OCI-LY3 (cell line): ENCODE data around the gene EYS.

Experiments
- H2AFZ ChIP-seq: fragments of 200-600, 300-600 bp; shearing (Covaris generic); 2 replicates; pipeline ENCODE4 v1.6.0; 2014; ENCODE audit warnings: antibody characterized with exemption, low read depth, low read length
- H3K27ac ChIP-seq: fragments of 200-600, 300-600 bp; sonication (generic); 2 replicates; pipeline ENCODE4 v1.5.1; 2014; ENCODE audit warnings: mild to moderate bottlenecking, low read length, moderate library complexity, mixed read lengths
- H3K27me3 ChIP-seq: fragments of 200-600, 300-600 bp; sonication (generic); 2 replicates; pipeline ENCODE4 v1.6.1; 2014; ENCODE audit warnings: low read depth, low read length, mixed read lengths
- H3K36me3 ChIP-seq: fragments of 200-600, 300-600 bp; sonication (generic); replicated peaks from 2 replicates; pipeline ENCODE3; 2014; ENCODE audit warnings: low read depth, low read length, mixed read lengths
- H3K4me1 ChIP-seq: fragments of 300-600, 200-600 bp; sonication (generic); 2 replicates; pipeline ENCODE4 v1.6.1; 2014; ENCODE audit warnings: low read length, mixed read lengths
- H3K4me2 ChIP-seq: fragments of 200-600, 300-600 bp; sonication (generic); 2 replicates; pipeline ENCODE4 v1.6.1; 2014; ENCODE audit warnings: low read length, mixed read lengths
- H3K4me3 ChIP-seq: fragments of 300-600, 200-600 bp; sonication (generic); 2 replicates; pipeline ENCODE4 v1.5.1; 2014; ENCODE audit warnings: antibody characterized with exemption, mild to moderate bottlenecking, low read length, moderate library complexity
- H3K79me2 ChIP-seq: fragments of 300-600, 200-600 bp; shearing (Covaris generic); 2 replicates; pipeline ENCODE4 v1.6.1; 2014; ENCODE audit warnings: mild to moderate bottlenecking, low read length, mixed read lengths
- H3K9ac ChIP-seq: fragments of 300-600, 200-600 bp; shearing (Covaris generic); 2 replicates; pipeline ENCODE4 v1.6.0; 2014; ENCODE audit warnings: mild to moderate bottlenecking, low read length, moderate library complexity
- H3K9me3 ChIP-seq: fragments of 200-600, 300-600 bp; shearing (Covaris generic); 2 replicates; pipeline ENCODE4 v1.6.1; 2014; ENCODE audit warnings: low read length, mixed read lengths; ENCODE audit not compliant: insufficient read depth
- H4K20me1 ChIP-seq: fragments of 200-600, 300-600 bp; sonication (generic); 2 replicates; pipeline ENCODE4 v1.6.1; 2016; ENCODE audit warnings: low read length, mixed read lengths; ENCODE audit not compliant: insufficient read depth
- EZH2phosphoT487 ChIP-seq: fragments of 200-600 bp; shearing (Covaris generic); IDR thresholded peaks from 2 replicates; pipeline ENCODE4 v1.6.1; 2018; ENCODE audit warnings: antibody characterized with exemption, mixed run types, low read depth
- TF ChIP-seq, protein P1 (sequence below): fragments of 200-600, 300-600 bp; sonication (generic); IDR thresholded peaks from 2 replicates; pipeline ENCODE4 v1.5.1; 2014; ENCODE audit warnings: antibody characterized with exemption, low read length, low read depth

Gene EYS

DNA sequence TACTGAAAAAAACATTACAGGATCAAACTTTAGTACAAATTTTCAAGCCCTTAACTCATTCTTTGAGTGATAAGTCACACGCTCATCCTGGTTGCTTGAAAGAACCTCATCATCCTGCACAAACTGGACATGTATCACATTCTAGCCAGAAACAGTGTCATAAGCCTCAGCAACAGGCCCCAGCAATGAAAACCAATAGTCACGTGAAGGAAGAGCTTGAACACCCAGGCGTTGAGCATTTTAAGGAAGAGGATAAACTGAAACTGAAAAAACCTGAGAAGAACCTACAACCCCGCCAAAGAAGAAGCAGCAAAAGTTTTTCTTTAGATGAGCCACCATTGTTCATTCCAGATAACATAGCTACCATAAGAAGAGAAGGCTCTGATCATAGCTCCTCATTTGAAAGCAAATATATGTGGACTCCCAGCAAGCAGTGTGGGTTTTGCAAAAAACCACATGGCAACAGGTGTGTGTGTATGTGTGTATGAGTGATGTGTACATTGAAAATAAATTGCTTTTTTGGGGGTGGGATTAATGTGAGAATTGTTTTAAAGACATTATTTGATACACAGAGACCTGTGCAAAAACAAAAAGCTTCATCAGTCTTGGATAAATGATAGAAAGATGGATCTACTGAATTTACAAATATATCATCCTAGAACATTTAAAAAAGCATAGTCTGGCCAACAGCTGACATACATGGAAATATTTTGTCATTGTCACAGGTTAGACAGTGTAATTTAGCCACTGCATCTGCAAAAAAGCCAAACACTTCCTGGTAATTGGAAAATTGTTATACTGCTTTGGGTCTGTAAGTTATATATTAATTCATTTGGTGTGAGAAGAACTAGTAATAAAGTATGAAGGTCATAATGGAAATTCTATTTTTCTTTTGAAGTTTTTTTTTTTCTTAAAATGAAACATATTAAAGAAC, 2021.3 kb downstream of the EYS start:
- H3K4me3 ChIP-seq: peak overlapping the region; percentile 49
- peak overlapping the region; percentile 78 for H3K4me2 ChIP-seq
- peak overlapping the region; percentile 67 for H3K27ac ChIP-seq
- peaks cover 22% of the 10 kb centered on the region for H3K4me1 ChIP-seq
- peaks cover 40% of the 10 kb centered on the region for H4K20me1 ChIP-seq
- no peak for TF ChIP-seq EZH2phosphoT487
- TF ChIP-seq, protein P1, sequence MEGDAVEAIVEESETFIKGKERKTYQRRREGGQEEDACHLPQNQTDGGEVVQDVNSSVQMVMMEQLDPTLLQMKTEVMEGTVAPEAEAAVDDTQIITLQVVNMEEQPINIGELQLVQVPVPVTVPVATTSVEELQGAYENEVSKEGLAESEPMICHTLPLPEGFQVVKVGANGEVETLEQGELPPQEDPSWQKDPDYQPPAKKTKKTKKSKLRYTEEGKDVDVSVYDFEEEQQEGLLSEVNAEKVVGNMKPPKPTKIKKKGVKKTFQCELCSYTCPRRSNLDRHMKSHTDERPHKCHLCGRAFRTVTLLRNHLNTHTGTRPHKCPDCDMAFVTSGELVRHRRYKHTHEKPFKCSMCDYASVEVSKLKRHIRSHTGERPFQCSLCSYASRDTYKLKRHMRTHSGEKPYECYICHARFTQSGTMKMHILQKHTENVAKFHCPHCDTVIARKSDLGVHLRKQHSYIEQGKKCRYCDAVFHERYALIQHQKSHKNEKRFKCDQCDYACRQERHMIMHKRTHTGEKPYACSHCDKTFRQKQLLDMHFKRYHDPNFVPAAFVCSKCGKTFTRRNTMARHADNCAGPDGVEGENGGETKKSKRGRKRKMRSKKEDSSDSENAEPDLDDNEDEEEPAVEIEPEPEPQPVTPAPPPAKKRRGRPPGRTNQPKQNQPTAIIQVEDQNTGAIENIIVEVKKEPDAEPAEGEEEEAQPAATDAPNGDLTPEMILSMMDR: no peak
- H3K9me3 ChIP-seq: no peaks in the 10 kb centered on the region
- H2AFZ ChIP-seq: no peak overlapping the region
- peaks cover 34% of the 10 kb centered on the region for H3K36me3 ChIP-seq
- no peaks in the 10 kb centered on the region for H3K27me3 ChIP-seq
- peak overlapping the region; percentile 16; the same call in 1 of the 2 replicates for H3K9ac ChIP-seq
- peaks cover 52% of the 10 kb centered on the region for H3K79me2 ChIP-seq

- Histone ChIP-seq H2AFZ (no peak overlapping the region), H3K4me1 (peaks cover 22% of the 10 kb centered on the region), H3K4me3 (no peak overlapping the region), H3K9ac (no peak overlapping the region), H3K9me3 (no peaks in the 10 kb centered on the region), H4K20me1 (peaks cover 56% of the 10 kb centered on the region), H3K36me3 (peaks cover 38% of the 10 kb centered on the region), H3K27ac (no peak overlapping the region), H3K79me2 (peaks cover 71% of the 10 kb centered on the region), H3K4me2 (peak overlapping the region; percentile 18; the same call in 1 of the 2 replicates), H3K27me3 (no peaks in the 10 kb centered on the region)
- TF ChIP-seq, protein P1: no peak
- no peak for TF ChIP-seq EZH2phosphoT487
Observed at GRCh38 chr6:63683071-63683603, 2023.9 kb downstream of the EYS start.

DNA sequence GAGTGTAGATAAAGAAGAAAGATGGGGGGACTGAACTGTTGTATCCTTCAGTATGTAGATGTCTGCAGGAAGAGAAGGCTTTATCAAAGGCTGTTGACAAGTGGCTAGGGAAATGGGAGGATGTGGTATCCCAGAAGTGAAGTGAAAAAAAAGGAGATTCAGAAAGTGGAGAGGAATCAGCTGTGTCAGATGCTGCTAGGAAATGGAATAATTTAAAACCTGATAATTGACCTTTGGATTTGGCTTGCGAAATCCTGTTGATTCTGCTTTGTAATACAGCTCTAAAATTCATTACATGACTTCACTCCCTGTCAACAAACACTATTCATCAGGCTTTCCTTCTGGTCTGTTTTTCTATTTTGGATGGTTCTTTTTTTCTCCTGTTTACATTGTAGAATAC, 2029.7 kb downstream of the EYS start:
- Histone ChIP-seq H3K9ac (no peak overlapping the region), H4K20me1 (peaks cover 90% of the 10 kb centered on the region), H2AFZ (no peak overlapping the region), H3K4me1 (peaks cover 7% of the 10 kb centered on the region), H3K9me3 (no peaks in the 10 kb centered on the region), H3K27ac (no peak overlapping the region), H3K4me2 (no peak overlapping the region), H3K36me3 (peaks cover 17% of the 10 kb centered on the region), H3K27me3 (no peaks in the 10 kb centered on the region), H3K79me2 (peaks cover 78% of the 10 kb centered on the region), H3K4me3 (no peak overlapping the region)
- TF ChIP-seq, protein P1: no peak

- H3K9ac ChIP-seq: no peak overlapping the region
- peaks cover 86% of the 10 kb centered on the region for H4K20me1 ChIP-seq
- no peak overlapping the region for H2AFZ ChIP-seq
- no peak overlapping the region for H3K4me3 ChIP-seq
- H3K4me1 ChIP-seq: peaks cover 8% of the 10 kb centered on the region
- H3K79me2 ChIP-seq: peaks cover 73% of the 10 kb centered on the region
- H3K27ac ChIP-seq: no peak overlapping the region
- TF ChIP-seq, protein P1: no peak
- no peak for TF ChIP-seq EZH2phosphoT487
- no peak overlapping the region for H3K4me2 ChIP-seq
- peaks cover 12% of the 10 kb centered on the region for H3K36me3 ChIP-seq
- H3K9me3 ChIP-seq: no peaks in the 10 kb centered on the region
- no peaks in the 10 kb centered on the region for H3K27me3 ChIP-seq
Observed at GRCh38 chr6:63676412-63677114, 2030.5 kb downstream of the EYS start.
